Stimulated activated naive CD4-positive, alpha-beta T cell (primary cell): ENCODE results near the gene TUBAL3.
"Not testable (repeated sequence)": the region's sequence is repeated elsewhere in the genome, so short reads cannot be mapped to it uniquely, and the experiment has no call there.

Experiments used
- DNase-seq, 6 experiments: peaks; one replicate each; lab custom pipeline; 2025; lab: John Stamatoyannopoulos, UW

Gene TUBAL3

DNA sequence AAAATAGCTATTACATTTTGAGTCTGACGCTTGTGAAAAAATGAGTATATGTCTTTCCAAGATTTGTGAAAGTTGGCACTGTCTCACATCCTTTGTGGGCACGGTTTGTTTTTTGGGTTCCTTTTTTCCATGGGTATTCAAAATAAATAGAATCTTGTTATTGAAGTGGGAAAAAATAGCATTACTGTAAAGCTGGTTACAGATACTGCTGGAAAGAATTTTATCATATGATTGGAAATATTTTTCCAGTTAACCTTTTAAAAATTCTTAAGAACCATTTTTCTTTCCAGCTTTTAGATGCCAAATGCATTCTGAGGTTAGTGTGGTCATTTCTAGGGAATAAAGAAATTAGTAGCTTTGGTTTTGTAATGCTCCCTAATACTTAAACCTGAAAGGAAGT is 19.1 kb upstream of the TUBAL3 start:
- DNase-seq = no peak

DNA sequence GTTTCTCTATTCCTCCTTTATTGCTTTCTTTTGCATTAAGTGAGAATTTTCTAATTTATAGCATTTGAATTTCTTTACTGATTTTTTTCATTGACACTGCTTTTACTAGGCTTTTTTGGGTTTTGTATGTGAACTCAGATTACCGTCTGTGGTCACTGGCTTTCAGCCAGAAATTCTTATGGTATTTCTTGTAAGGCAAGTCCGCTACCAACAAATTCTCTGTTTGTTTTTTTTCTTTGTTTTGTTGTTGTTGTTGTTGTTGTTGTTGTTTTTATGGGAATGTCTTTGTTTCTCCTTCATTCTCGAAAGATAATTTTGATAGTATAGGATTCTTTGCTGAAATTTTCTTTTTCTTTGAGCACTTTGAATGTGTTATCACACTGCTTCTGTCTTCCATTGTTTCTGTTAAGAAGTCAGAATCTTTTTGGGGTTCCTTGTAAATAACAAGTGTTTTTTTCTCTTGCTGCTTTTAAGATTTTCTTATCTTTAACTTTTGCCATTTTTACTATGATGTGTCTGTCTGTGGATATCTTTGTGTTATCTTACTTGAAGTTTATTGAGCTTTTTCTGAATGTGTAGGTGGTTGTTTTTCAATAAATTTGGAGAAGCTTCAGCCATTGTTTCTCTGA is 15.0 kb upstream of the TUBAL3 start:
- DNase-seq = no peak

DNA sequence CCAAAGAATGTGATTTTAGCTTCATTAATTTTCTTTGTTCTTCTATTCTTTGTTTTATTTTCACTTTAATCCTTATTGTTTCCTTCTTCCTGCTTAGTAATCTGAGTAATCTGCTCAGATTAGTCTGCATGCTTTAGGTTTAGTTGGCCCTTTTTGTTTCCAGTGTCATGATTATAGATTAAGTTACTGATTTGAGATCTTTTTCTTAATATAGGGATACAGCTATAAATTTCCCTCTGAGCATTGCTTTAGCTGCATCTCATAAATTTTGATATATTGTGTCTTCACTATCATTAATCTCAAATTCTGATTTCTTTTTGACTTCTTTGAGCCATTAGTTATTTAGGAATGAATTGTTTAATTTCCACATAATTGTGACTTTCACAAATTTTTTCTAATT is 14.0 kb upstream of the TUBAL3 start:
- DNase-seq = no peak

DNA sequence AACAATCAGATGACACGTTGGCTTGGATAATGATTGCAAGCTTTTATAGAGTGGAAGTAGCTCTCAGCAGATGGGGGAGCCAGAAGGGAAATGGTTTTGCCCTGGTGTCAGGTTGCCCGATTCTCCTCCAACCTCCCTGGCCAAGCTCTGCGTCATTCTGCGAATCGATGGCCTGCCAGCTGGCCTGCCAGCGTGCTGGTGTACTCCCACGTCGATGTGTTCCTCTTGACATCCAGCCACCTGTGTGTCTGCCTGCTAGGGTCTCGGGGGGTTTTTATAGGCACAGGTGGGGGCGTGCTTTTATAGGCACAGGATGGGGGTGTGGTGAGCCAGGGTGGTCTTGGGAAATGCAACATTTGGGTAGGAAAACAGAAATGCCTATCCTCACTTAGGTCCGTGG is 12.4 kb upstream of the TUBAL3 start:
- no peak for DNase-seq

DNA sequence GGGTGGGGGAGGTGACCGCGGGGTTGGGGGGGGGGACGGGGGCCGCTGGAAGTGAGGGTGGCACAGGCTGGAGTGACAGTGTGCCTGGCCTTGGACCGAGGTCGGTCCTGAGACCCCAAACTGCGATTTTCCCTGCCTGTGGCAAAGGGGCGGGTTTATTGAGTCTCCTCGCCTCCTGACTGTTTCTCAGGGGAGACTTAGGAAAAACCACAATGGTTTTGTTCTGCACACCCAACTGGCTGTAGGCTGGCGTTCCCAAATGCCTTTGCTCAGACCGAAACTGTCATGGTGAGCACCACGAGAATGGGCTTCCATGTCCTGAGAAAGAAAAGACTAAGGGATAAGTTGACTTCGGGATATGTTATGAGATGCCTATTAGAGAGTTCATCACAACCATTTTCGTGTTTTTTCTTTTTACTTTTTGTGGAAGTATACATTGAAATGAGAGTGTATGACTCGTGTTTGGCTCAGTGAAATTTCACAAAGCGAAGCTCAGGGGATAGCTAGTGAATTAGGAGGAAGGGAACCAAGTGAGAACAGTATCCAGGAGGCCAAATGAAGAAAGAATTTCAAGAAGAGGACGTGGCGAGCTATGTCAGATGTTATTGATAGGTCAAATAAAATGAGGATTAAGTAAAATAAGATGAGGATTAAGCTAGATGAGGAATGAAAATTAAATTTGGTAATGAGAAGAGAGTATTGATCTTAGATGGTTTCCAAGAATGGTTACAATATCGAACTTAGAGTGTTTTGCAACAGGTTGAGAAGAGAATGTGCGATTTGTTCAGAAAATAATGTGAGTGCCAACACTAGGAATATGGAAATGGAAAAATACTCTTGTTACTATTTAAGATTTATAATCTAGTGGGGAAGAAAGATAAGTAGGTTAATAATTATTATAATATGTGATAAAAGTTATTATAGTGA is 8.6 kb upstream of the TUBAL3 start:
- peak in 1 of 6 experiments; percentile 6 for DNase-seq

GRCh38 chr10:5412277-5412941 is 7.8 kb upstream of the TUBAL3 start, which contains the start of gene NET1:
NET1 (plus strand) TSS chr10:5412557; CDS start chr10:5412693, 136 bp downstream.
- peak; percentile 20 to 62 (median 31) for DNase-seq

DNA sequence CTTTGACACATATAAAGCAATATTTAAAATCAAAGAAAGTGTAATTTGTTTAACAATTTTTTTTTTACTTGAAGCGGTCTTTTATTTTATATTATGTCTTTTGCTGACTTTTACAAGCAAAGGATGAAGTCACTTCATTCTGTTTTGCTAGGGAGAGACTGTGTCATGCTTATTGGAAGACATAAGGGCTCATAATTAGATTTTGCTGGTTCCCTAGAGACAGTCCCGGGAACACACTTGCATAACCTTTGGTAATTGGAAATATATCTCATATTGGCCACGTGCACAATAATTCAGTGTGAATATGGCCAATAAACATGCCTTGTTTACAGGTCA is 7.3 kb upstream of the TUBAL3 start:
- DNase-seq = no peak

DNA sequence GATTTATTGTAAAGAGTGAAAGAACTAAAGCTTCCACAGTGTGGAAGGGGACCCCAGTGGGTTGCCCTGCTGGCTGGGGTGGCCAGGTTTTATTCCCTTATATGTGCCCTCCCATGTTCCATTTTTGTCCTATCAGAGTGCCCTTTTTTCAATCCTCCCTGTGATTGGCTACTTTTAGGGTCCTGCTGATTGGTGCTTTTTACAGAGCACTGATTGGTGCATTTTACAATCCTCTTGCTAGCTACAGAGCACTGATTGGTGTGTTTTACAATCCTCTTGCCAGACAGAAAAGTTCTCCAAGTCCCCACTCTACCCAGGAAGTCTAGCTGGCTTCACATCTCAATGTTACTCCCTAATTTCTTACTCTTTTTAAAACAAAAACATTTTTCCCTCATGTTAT is 6.2 kb upstream of the TUBAL3 start:
- DNase-seq = not testable (repeated sequence)

DNA sequence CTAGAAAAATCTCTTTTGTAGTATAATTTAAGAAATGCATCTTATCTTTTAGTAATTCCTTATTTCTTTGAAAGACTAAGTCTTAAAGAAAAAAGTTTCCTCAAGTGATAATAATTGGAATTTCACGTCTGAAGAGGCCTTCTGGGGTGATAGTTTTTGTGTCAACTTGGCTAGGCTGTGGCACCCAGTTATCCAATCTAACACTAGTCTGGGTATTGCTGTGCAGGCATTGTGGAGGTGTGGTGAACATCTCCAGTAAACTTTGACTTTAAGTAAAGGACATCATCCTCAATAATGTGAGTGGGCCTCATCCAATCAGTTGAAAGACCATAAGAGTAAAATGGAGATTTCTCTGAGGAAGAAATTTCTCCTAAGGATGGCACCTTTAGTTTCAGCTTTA is 2.3 kb upstream of the TUBAL3 start:
- no peak for DNase-seq

DNA sequence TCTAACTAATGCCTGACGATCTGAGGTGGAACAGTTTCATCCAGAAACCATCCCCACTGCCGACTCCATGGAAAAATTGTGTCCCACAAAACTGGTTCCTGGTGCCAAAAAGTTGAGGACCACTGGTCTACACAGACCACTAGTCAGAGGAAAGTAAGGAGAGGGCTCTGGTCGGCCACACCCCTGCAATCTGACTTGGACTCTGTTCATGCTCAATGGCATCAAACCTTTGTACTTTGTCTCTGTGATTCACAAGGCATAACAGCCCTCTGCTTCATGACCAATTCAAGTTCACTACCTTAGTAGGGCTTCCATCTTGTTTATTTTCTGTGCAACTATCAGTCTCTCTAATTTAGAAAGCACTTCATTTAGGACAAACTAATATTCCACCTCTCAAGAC is 1.8 kb downstream of the TUBAL3 start:
- DNase-seq = no peak

DNA sequence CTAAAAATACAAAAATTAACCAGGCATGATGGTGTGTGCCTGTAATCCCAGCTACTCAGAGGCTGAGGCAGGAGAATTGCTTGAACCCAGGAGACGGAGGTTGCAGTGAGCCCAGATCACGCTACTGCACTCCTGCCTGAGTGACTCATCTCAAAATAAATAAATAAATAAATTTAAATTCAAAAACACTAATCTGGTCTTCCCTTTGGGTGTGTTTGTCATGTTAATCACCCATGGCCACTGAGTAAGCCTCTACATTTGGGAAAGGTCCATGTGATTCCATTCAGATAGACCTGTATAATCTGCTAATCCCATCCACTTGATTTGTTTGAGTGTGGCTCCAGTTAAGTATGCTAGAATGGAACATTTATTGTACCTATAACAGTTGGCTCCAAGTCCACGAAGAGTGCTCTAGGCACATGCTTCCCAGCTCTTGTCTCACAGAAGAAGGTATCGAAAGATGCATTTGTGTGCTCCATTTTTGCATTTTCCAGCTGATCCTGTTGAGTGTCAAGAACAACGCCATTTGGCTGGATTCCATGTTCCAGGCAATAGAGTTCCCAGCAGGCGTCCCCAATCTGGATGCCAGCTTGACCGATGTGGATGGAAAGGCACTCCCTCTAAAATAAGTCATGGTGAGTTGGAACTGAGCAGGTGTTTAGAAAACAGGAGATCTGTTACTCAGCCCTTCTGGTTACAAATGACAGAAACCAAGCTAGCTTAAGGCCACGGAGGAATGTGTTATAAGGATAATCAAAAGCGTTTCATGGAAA is 4.0 kb downstream of the TUBAL3 start:
- DNase-seq = no peak

DNA sequence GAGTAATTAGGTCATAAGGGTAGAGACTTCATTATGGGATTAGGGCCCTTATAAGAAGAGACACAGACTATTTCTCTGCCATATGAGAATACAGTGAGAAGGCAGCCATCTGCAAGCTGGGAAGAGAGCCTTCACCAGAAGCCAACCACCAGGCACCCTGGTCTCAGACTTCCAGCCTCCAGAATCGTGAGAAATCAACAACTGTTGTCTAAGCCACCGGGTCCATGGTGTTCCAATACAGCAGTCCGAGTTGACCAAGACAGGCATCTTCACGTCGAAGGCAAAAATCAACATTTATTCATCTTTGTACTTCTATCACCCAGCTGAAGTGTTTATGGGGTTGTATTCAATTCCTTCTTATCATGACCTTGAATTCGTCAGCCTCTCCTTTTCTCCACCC is 5.3 kb downstream of the TUBAL3 start:
- no peak for DNase-seq

DNA sequence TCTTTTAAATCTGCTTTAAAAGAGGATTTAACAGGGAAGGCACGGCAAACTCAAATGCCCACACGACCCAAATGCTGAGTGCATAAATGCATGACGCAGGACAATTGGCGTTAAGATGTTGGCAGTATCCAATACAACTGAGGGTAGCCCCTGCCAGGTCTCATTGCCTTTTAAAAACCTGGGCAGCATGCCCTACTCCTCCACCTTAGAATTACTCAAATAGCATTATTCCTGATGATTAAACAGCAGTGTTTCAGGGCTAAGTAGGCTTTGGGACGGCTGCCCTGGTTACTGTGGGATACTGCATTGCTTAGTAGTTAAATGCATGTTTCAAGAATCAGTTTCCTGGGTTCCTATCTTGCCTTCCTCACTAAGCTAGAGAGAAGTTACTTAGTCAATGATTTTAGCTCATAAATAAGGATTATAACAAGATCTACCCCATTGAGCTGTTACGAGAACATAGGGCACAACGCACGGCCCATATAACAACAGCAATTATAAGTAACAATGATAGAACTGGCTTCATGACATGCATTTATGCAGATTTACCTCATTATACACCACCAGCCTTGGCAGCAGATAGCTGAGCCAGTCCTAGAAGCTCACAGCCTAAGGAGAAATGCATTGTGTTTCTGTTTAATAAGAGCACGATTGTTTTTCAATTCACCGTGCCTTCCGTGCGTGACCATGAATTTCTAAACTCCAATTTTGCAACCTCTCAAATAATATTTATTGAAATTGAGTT is 7.9 kb downstream of the TUBAL3 start:
- no peak for DNase-seq

DNA sequence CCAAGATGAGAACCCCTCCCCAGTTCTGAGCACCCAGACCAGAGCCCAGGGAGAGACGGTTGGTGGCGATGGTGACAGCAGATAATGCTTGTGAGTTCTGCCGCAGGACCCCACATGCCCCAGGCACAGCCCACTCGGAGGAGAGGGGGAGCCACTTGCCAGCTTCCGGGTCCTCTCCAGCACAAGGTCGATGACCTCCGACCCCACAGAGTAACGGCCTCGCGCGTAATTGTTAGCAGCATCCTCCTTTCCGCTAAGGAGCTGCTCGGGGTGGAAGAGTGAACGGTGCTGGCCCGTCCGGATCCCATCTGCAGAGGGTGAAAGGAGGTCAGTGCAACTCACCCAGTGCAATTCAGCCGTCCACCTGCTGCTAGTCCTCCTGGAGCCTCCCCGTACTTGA is 9.5 kb downstream of the TUBAL3 start:
- DNase-seq = no peak

DNA sequence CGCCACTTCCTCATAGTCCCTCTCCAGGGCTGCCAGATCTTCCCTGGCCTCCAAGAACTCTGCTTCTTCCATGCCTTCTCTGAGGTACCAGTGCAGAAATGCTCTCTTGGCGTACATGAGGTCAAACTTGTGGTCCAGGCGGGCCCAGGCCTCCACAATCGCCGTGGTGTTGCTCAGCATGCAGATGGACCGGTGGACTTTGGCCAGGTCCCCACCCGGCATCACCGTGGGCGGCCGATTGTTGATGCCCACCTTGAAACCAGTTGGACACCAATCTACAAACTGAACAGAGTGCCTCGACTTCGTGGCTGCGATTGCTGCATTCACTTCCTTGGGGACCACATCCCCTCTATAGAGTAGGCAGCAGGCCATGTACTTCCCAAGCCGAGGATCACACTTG is 11.1 kb downstream of the TUBAL3 start:
- DNase-seq = no peak

- no peak for DNase-seq
These were observed 12.8 kb downstream of the TUBAL3 start for GRCh38 chr10:5391790-5392189.

- DNase-seq = no peak
These were observed 13.9 kb downstream of the TUBAL3 start for GRCh38 chr10:5390607-5391205.

GRCh38 chr10:5387169-5387568 is 17.5 kb downstream of the TUBAL3 start:
- no peak for DNase-seq

- DNase-seq = no peak
These were observed 19.4 kb downstream of the TUBAL3 start for GRCh38 chr10:5385224-5385623.

DNA sequence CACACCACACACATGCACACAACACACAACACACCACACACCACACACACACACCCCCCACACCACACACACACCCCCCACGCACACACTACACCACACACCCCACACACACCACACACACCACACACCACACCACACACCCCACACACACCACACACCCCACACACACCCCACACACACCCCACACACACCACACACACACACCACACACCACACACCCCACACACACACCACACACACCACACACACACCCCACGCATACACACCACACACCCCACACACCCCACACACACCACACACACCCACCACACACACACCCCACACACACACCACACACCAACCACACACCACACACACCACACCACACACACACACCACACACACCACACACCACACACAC is 23.4 kb downstream of the TUBAL3 start:
- no peak for DNase-seq

GRCh38 chr10:5380395-5380794 is 24.2 kb downstream of the TUBAL3 start:
- DNase-seq = not testable (repeated sequence)
